HCT116 (cell line): ENCODE results near the gene RIPOR2. TPM values are rescaled to one million over a fixed set of nuclear protein-coding genes. Genes with fewer than 3 reads are reported as not detected.

Experiments
- ATAC-seq: fragments of 200-7000 bp; cut with Tn5 transposase; 2 replicates; pipeline ENCODE4 v1.9.1; 2020; ENCODE audit warnings: mild to moderate bottlenecking, moderate library complexity
- BruUV-seq: library from RNA; stranded (reverse); fragments of 400-500 nt; replicated peaks from 2 replicates; lab custom pipeline; 2021; lab: Mats Ljungman, UMichigan
- CTCF ChIA-PET: fragments of 300-600 bp; sonication (Branson Sonifier 250); formaldehyde crosslinking; loops from one replicate; lab custom pipeline; 2021; ENCODE audit warnings: antibody characterized with exemption; lab: Charles Lee
- POLR2A ChIA-PET: fragments of 300-600, 350-600 bp; sonication (Branson Sonifier 250); formaldehyde crosslinking; loops from one replicate; lab custom pipeline; 2021; ENCODE audit warnings: antibody characterized with exemption; lab: Charles Lee
- RAD21 ChIA-PET, 2 experiments: fragments of 300-600 bp; sonication (Branson Sonifier 250); formaldehyde crosslinking; loops; one replicate each; lab custom pipeline; 2023; ENCODE audit warnings: low total read pairs in 2 of 2; ENCODE audit not compliant: uncharacterized antibody in 2 of 2, unreplicated experiment in 2 of 2, low non-redundant PET in 1 of 2; lab: Charles Lee
- DNase-seq: peaks from one replicate; pipeline ENCODE4 v3.0.0-alpha.2; 2010; ENCODE audit warnings: low read depth, low spot score
- H2AFZ ChIP-seq: fragments of 200-600 bp; shearing (Covaris generic), sonication (generic); 2 replicates; pipeline ENCODE4 v1.6.1; 2017; ENCODE audit warnings: low read depth, mixed run types, mixed read lengths, antibody characterized with exemption, low read length; ENCODE audit not compliant: poor library complexity, severe bottlenecking
- H3K27ac ChIP-seq: 2 replicates; pipeline ENCODE4 v1.5.1; 2012; ENCODE audit warnings: low read depth, low read length
- H3K27me3 ChIP-seq: fragments of 200-600 bp; sonication (generic); 2 replicates; pipeline ENCODE4 v1.6.1; 2016; ENCODE audit warnings: mixed run types, low read length, mixed read lengths; ENCODE audit not compliant: insufficient read depth
- H3K36me3 ChIP-seq, 2 experiments: fragments of 200-500 bp in 1 of 2; fragments of 200-600 bp in 1 of 2; sonication (Bioruptor generic) in 1 of 2; sonication (generic) in 1 of 2; 2 replicates each; pipeline versions ENCODE4 v1.5.1 to v1.6.1; 2014 to 2016; ENCODE audit warnings: low read length in 2 of 2, inconsistent platforms in 1 of 2, mixed read lengths in 1 of 2, mixed run types in 1 of 2; ENCODE audit not compliant: insufficient read depth in 2 of 2, control insufficient read depth in 1 of 2
- H3K4me1 ChIP-seq, 2 experiments: fragments of 200-600 bp in 1 of 2; sonication (generic) in 1 of 2; 2 replicates each; pipeline versions ENCODE4 v1.5.1 to v1.6.1; 2012 to 2017; ENCODE audit warnings: low read length in 2 of 2, inconsistent platforms in 1 of 2, mild to moderate bottlenecking in 1 of 2, mixed read lengths in 1 of 2, mixed run types in 1 of 2, moderate library complexity in 1 of 2; ENCODE audit not compliant: insufficient read depth in 2 of 2, control insufficient read depth in 1 of 2
- H3K4me2 ChIP-seq: fragments of 200-600 bp; sonication (generic); 2 replicates; pipeline ENCODE4 v1.6.1; 2017; ENCODE audit warnings: mixed run types, low read length, mixed read lengths
- H3K4me3 ChIP-seq, 2 experiments: fragments of 200-600 bp in 1 of 2; sonication (generic) in 1 of 2; replicated peaks in 1 of 2; 2 replicates each; pipeline ENCODE4 v1.5.1; 2011 to 2016; ENCODE audit warnings: low read length in 2 of 2, control low read depth in 1 of 2, low read depth in 1 of 2, mild to moderate bottlenecking in 1 of 2, mixed read lengths in 1 of 2, mixed run types in 1 of 2
- H3K79me2 ChIP-seq: fragments of 200-600 bp; sonication (generic); 2 replicates; pipeline ENCODE4 v1.6.1; 2017; ENCODE audit warnings: mild to moderate bottlenecking, mixed run types, low read length, moderate library complexity, mixed read lengths; ENCODE audit not compliant: insufficient read depth
- H3K9ac ChIP-seq: fragments of 200-600 bp; sonication (generic); 2 replicates; pipeline ENCODE4 v1.6.1; 2016; ENCODE audit warnings: low read length, mixed read lengths
- H3K9me2 ChIP-seq: fragments of 200-600 bp; sonication (generic), shearing (Covaris generic); 2 replicates; pipeline ENCODE4 v1.6.1; 2017; ENCODE audit warnings: mixed run types, mild to moderate bottlenecking, moderate library complexity; ENCODE audit not compliant: insufficient read depth
- H3K9me3 ChIP-seq, 2 experiments: fragments of 200-500 bp in 1 of 2; fragments of 200-600 bp in 1 of 2; sonication (Bioruptor generic) in 1 of 2; sonication (generic) in 1 of 2; 2 replicates each; pipeline ENCODE4 v1.6.1; 2014 to 2017; ENCODE audit warnings: low read length in 2 of 2, mixed read lengths in 2 of 2, inconsistent platforms in 1 of 2, low read depth in 1 of 2, mild to moderate bottlenecking in 1 of 2, mixed run types in 1 of 2, moderate library complexity in 1 of 2; ENCODE audit not compliant: control insufficient read depth in 1 of 2, insufficient read depth in 1 of 2
- H4K20me1 ChIP-seq: fragments of 200-600 bp; sonication (generic), shearing (Covaris generic); 2 replicates; pipeline ENCODE4 v1.6.1; 2017; ENCODE audit warnings: mixed run types, mild to moderate bottlenecking, moderate library complexity; ENCODE audit not compliant: insufficient read depth
- CEBPB ChIP-seq: IDR thresholded peaks from 2 replicates; pipeline ENCODE4 v1.6.1; 2012; ENCODE audit warnings: low read depth
- ELF1 ChIP-seq: IDR thresholded peaks from 2 replicates; pipeline ENCODE4 v1.6.1; 2012; ENCODE audit warnings: low read depth, borderline replicate concordance
- FOSL1 ChIP-seq: IDR thresholded peaks from 2 replicates; pipeline ENCODE4 v1.6.1; 2012; ENCODE audit warnings: low read depth
- POLR2A ChIP-seq: IDR thresholded peaks from 2 replicates; pipeline ENCODE4 v1.7.0; 2011; ENCODE audit warnings: borderline replicate concordance; ENCODE audit not compliant: insufficient read depth, insufficient read length; ENCODE audit errors: extremely low read depth
- POLR2AphosphoS5 ChIP-seq: IDR thresholded peaks from 2 replicates; pipeline ENCODE4 v1.6.1; 2011; ENCODE audit warnings: mild to moderate bottlenecking, low read depth, low read length, moderate library complexity
- REST ChIP-seq: IDR thresholded peaks from 2 replicates; pipeline ENCODE4 v1.6.1; 2012; ENCODE audit warnings: low read depth
- SIN3A ChIP-seq: IDR thresholded peaks from 2 replicates; pipeline ENCODE4 v1.6.1; 2012; ENCODE audit warnings: low read depth
- SRF ChIP-seq: IDR thresholded peaks from 2 replicates; pipeline ENCODE4 v1.6.1; 2012; ENCODE audit warnings: low read depth
- ZBTB33 ChIP-seq: IDR thresholded peaks from 2 replicates; pipeline ENCODE4 v1.6.1; 2011; ENCODE audit warnings: mild to moderate bottlenecking, low read length, moderate library complexity; ENCODE audit not compliant: insufficient replicate concordance; ENCODE audit errors: extremely low read depth
- ZFX ChIP-seq: fragments of 450-650 bp; IDR thresholded peaks from 2 replicates; pipeline ENCODE4 v1.6.1; 2017
- ZNF274 ChIP-seq: fragments of 200-500 bp; sonication (Bioruptor generic); IDR thresholded peaks from 2 replicates; pipeline ENCODE4 v1.6.1; 2014; ENCODE audit warnings: mild to moderate bottlenecking, low read depth, low read length, inconsistent platforms
- intact Hi-C: fragments of 100-400 bp; cut with micrococcal nuclease; formaldehyde crosslinking; loops from 2 replicates; pipeline ENCODE4 v1.10.0; 2022
- total RNA-seq: library from RNA; stranded (reverse); gene quantifications from one replicate; pipeline ENCODE4 v1.2.1, GENCODE V29; 2021; ENCODE audit not compliant: unreplicated experiment

RIPOR2 gene
- total RNA-seq, 1 experiment from 2014 or later: 0.44 TPM

DNA sequence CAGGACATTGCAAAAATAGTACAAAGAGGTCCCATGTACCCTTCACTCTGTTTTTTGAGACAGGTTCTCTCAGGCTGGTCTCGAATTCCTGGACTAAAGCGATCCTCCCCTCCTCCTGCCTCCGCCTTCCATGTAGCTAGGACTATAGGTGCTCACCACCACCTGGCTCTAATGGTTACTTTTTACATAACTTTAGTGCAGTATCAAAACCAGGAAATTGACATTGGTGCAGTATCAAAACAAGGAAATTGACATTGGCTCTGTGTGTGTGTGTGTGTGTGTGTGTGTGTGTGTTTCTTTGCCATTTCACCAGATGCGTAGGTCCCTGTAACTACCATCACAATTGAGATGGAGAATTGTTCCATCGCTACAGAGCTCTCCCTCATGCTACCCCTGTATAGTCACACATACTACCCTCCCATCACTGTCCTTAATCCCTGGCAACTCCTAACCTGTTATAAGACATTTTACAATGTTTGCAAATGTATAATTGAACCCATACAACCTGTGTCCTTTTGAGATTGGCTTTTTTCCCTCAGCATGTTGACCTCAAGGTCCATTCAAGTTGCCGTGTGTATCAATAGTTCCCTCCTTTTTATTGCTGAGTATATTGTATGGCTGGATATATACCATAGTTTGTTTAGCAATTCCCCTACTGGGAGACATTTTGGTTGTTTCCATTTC, 28.3 kb upstream of the RIPOR2 start (continued):
- TF ChIP-seq ZBTB33: no peak
- no peak for TF ChIP-seq ZFX
- TF ChIP-seq SIN3A: no peak
- no peak for TF ChIP-seq FOSL1
- no peak for TF ChIP-seq SRF
- TF ChIP-seq, all 23 proteins: peak for 0

DNA sequence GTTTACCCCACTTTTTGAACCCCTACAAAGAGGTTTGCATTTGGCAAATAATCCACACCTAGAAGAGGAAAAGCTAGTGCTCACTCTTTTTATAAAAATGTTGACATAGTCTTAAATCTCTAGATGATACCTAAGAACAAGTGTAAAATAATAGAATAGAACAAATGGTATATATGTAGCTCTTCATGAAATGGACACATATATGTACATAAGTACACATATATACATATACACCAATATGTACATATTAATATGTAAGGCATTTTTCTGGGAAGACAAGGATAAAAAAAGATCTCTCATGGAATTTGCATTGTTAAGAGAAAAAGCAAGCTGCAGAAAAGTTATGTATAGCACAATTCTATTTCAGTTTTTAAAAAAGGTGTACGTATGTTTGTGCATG, 27.6 kb upstream of the RIPOR2 start:
- no peak overlapping the region for H3K4me2 ChIP-seq
- no peak overlapping the region for H3K9ac ChIP-seq
- H3K36me3 ChIP-seq: no peaks in the 10 kb centered on the region
- H3K9me2 ChIP-seq: no peaks in the 10 kb centered on the region
- no peaks in the 10 kb centered on the region for H4K20me1 ChIP-seq
- no peaks in the 10 kb centered on the region for H3K79me2 ChIP-seq
- no peak for TF ChIP-seq ZFX
- BruUV-seq: no TSS peak
- no peaks in the 10 kb centered on the region for H3K27me3 ChIP-seq
- DNase-seq (no peak), ATAC-seq (no peak)
- no peak overlapping the region for H3K4me3 ChIP-seq
- intact Hi-C loops: no loop called here
- no peak overlapping the region for H3K27ac ChIP-seq
- POLR2A ChIA-PET: no interaction called here
- no peaks in the 10 kb centered on the region for H3K4me1 ChIP-seq
- CTCF ChIA-PET: no interaction called here
- no peaks in the 10 kb centered on the region for H3K9me3 ChIP-seq
- H2AFZ ChIP-seq: no peak overlapping the region
- RAD21 ChIA-PET: no interaction called here

DNA sequence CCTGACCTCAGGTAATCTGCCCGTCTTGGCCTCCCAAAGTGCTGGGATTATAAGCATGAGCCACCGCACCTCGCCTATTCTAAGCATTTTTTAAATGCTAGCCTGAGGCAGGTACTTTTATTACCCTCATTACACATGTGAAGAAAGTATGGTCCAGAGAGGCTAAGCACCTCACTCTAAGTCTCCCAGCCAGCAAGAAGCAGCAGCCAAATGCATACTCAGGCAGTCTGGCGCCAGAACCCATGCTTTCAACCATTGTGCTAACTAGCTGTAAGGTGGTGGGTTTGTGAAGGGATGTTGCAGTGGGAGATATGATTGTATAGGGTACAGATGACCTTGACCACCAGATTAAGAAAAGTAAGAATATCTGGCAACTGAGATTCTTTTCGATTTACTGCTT, 26.1 kb upstream of the RIPOR2 start:
- Histone ChIP-seq H3K27ac (no peak overlapping the region), H4K20me1 (no peaks in the 10 kb centered on the region), H3K4me2 (no peak overlapping the region), H3K9me2 (no peaks in the 10 kb centered on the region), H3K4me1 (no peaks in the 10 kb centered on the region), H3K27me3 (no peaks in the 10 kb centered on the region), H3K4me3 (no peak overlapping the region), H3K79me2 (no peaks in the 10 kb centered on the region), H2AFZ (no peak overlapping the region), H3K9ac (no peak overlapping the region), H3K36me3 (no peaks in the 10 kb centered on the region), H3K9me3 (no peaks in the 10 kb centered on the region)
- CTCF ChIA-PET: interaction anchor here (1.2 kb wide), 1 partner anchor 30 kb away, joined by 3 read pairs; no protein-coding TSS in a partner anchor
- no peak for DNase-seq
- intact Hi-C loops: no loop called here
- no TSS peak for BruUV-seq
- ATAC-seq: no peak
- POLR2A ChIA-PET: no interaction called here
- RAD21 ChIA-PET: no interaction called here
- TF ChIP-seq ELF1: no peak
- no peak for TF ChIP-seq CEBPB
- no peak for TF ChIP-seq REST
- no peak for TF ChIP-seq POLR2A
- TF ChIP-seq SIN3A: no peak
- TF ChIP-seq ZNF274: no peak
- TF ChIP-seq POLR2AphosphoS5: no peak
